HG02870 (cell line): Measurements from ENCODE around the gene BMAL2.

Source experiments
- ATAC-seq: cut with Tn5 transposase; IDR thresholded peaks from one replicate; pipeline ENCODE4 v1.9.1; 2021; ENCODE audit warnings: mild to moderate bottlenecking, moderate library complexity; ENCODE audit not compliant: unreplicated experiment

Gene BMAL2

GRCh38 chr12:27355486-27355885 is 22.9 kb downstream of the BMAL2 start:
- ATAC-seq, result no peak

GRCh38 chr12:27355979-27356378 is 23.3 kb downstream of the BMAL2 start:
- ATAC-seq, result no peak

- no peak for ATAC-seq
These were observed 27.1 kb downstream of the BMAL2 start for GRCh38 chr12:27359578-27360340.

- no peak for ATAC-seq
These were observed 28.7 kb downstream of the BMAL2 start for GRCh38 chr12:27361372-27361771.

- no peak for ATAC-seq
These were observed 34.0 kb downstream of the BMAL2 start for GRCh38 chr12:27366621-27367020.

- no peak for ATAC-seq
These were observed 34.4 kb downstream of the BMAL2 start for GRCh38 chr12:27367078-27367477.

- ATAC-seq, result no peak
These were observed 49.6 kb downstream of the BMAL2 start for GRCh38 chr12:27382171-27382795.
